Glutamatergic neuron (in vitro differentiated cells): ENCODE results near the gene PTPRH. TPM values are rescaled to one million over a fixed set of nuclear protein-coding genes. Genes with fewer than 3 reads are reported as not detected.
A peak's percentile ranks its signal among the peaks of the same experiment; 100 is the strongest.

Experiments
- DNase-seq: peaks from one replicate; pipeline ENCODE4 v3.0.0; 2022
- H3K27ac Mint-ChIP-seq: one replicate; pipeline ENCODE4 v1.8.0; 2020; ENCODE audit warnings: mild to moderate bottlenecking, mixed read lengths, inconsistent platforms; ENCODE audit not compliant: unreplicated experiment
- H3K27me3 Mint-ChIP-seq: one replicate; pipeline ENCODE4 v1.8.0; 2020; ENCODE audit warnings: mild to moderate bottlenecking, moderate library complexity, mixed read lengths, inconsistent platforms; ENCODE audit not compliant: unreplicated experiment
- H3K36me3 Mint-ChIP-seq: one replicate; pipeline ENCODE4 v1.8.0; 2020; ENCODE audit warnings: mild to moderate bottlenecking, mixed read lengths, inconsistent platforms; ENCODE audit not compliant: unreplicated experiment
- H3K4me1 Mint-ChIP-seq: one replicate; pipeline ENCODE4 v1.8.0; 2020; ENCODE audit warnings: mild to moderate bottlenecking, low read depth, mixed read lengths, inconsistent platforms; ENCODE audit not compliant: unreplicated experiment
- H3K4me3 Mint-ChIP-seq: one replicate; pipeline ENCODE4 v1.8.0; 2020; ENCODE audit warnings: mild to moderate bottlenecking, mixed read lengths, inconsistent platforms; ENCODE audit not compliant: unreplicated experiment
- H3K9me3 Mint-ChIP-seq: one replicate; pipeline ENCODE4 v1.8.0; 2020; ENCODE audit warnings: mild to moderate bottlenecking, moderate library complexity, mixed read lengths, inconsistent platforms; ENCODE audit not compliant: unreplicated experiment
- total RNA-seq: library from RNA; stranded (reverse); fragmentation: NEBNext Ultra II Directional; extraction: Animal tissue kit (Norgen Biotek cat#: 25700); gene quantifications from one replicate; pipeline ENCODE4 v1.2.1, GENCODE V29; 2021; ENCODE audit not compliant: unreplicated experiment
- TF ChIP-seq, protein P1 (sequence below): fragments of 200-600 bp; sonication (generic); IDR thresholded peaks from one replicate; pipeline ENCODE4 v1.5.0; 2021; ENCODE audit not compliant: partially characterized antibody, unreplicated experiment

PTPRH gene
- total RNA-seq, 1 donor from 2014 or later: 7.4 TPM

DNA sequence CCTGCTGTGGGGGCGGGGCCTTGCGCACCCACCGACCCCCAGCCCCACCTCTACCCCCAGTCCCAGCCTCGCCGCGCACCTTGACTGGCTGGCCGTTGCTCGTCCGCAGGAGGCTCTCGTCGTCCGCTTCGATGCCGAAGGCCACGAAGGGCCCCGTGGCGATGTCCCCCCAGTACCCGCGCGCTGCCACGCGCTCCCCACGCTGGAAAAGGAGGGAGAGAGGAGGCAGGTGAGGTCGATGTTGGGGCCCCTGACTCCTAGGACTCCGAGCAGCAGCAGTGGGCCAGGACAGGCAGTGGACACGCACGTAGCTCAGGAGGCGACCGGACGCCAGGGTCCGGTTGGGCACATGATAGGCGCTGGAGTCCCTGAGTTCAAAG is 48.3 kb downstream of the PTPRH start:
- peaks cover 13% of the 10 kb centered on the region for H3K27me3 Mint-ChIP-seq
- no peak overlapping the region for H3K4me3 Mint-ChIP-seq

DNA sequence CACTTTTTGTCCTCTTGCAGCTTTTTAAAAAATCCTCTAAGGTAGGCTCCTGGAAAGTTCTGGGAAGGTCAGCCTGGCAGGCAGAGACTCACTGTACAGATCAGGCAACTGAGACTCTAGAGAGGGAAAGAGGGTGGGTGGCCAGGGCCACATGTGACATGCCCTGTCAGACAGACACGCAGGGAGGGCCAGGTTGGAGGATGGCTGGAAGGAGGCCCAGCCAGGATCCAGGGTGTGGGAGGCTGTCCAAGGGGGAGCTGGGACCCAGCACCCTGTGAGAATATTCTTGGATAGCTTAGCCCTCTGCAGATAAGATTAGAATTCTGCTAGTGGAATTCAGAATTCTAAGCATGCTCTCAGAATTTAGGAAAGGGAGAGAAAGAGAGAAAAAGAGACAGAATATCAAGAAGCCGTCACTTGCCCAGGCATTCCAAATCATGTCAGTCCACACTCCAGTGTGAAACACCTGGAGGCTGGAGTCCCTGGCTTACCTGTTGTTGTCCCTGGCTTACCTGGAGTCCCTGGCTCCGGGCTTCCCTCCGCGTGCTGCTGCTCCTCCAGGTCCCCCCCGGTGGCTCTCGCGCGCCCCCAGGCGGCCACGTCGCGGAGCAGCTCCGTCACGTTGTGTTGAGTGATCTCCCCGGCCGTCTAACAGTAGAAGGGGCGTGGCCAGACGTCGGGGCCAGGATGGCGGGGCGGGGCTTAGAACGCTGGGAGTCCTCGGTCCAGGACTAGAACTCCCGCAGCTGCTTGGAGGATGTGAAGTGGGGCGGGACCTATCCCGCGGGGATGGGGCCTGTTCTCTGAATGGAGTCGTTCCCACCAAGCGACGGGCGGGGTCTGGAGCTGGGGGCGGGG is 48.9 kb downstream of the PTPRH start:
- Mint-ChIP-seq H3K36me3 (no peaks in the 10 kb centered on the region), H3K27me3 (peaks cover 11% of the 10 kb centered on the region), H3K27ac (peak overlapping the region; percentile 28), H3K4me1 (peaks cover 1% of the 10 kb centered on the region), H3K9me3 (peaks cover 3% of the 10 kb centered on the region), H3K4me3 (no peak overlapping the region)
- peak; percentile 95 for DNase-seq
- TF ChIP-seq, protein P1, sequence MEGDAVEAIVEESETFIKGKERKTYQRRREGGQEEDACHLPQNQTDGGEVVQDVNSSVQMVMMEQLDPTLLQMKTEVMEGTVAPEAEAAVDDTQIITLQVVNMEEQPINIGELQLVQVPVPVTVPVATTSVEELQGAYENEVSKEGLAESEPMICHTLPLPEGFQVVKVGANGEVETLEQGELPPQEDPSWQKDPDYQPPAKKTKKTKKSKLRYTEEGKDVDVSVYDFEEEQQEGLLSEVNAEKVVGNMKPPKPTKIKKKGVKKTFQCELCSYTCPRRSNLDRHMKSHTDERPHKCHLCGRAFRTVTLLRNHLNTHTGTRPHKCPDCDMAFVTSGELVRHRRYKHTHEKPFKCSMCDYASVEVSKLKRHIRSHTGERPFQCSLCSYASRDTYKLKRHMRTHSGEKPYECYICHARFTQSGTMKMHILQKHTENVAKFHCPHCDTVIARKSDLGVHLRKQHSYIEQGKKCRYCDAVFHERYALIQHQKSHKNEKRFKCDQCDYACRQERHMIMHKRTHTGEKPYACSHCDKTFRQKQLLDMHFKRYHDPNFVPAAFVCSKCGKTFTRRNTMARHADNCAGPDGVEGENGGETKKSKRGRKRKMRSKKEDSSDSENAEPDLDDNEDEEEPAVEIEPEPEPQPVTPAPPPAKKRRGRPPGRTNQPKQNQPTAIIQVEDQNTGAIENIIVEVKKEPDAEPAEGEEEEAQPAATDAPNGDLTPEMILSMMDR: peak; percentile 93

More for the DNA sequence above, 48.3 kb downstream of the PTPRH start:
- Mint-ChIP-seq H3K4me1 (peaks cover 1% of the 10 kb centered on the region), H3K9me3 (peaks cover 5% of the 10 kb centered on the region), H3K27ac (no peak overlapping the region), H3K36me3 (no peaks in the 10 kb centered on the region)
- TF ChIP-seq, protein P1: no peak
- no peak for DNase-seq

DNA sequence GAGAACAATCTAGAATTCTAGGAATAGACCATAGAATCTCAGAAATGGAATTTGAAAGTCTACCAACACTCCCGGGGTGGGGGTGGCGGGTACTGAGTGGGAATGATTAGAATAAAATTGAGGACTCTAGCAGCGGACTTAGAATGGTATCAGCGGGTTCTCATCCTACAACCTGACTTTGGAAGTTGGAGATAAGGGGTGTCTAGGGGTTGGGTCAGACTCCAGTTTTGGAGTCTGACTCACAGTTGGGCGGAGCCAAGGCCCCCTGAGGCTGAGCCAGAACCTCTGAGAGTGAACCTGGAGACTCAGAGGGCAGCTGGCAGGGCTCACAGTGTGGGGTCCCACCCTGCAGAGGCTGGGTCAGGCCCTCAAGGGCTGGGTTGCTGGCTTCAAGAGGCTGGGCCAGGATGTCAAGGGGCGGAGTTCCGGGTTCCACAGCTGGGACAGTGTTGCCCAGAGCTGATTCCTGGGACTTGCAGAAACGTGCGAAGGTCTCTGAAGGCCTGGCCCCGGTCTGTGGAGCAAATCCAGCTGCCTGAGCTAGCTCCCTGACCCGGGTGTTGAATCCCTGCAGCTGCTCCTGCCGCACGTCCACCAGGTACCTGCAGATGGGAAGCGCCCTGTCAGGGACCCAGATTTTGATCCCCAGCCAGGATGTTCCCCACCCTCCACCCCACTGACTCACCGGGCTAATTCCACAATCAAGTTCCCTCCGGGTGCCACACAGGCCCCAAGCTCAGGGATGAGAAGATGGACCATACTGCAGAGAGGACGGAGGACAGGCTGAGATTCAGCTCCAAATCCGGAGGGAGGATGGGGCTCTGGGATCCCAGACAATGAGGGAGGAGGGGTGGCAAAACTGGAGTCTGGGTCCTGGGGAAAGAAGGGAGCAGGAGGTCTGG is 50.2 kb downstream of the PTPRH start:
- Mint-ChIP-seq H3K27ac (no peak overlapping the region), H3K4me3 (no peak overlapping the region), H3K4me1 (peaks cover 1% of the 10 kb centered on the region), H3K9me3 (peaks cover 8% of the 10 kb centered on the region), H3K36me3 (no peaks in the 10 kb centered on the region), H3K27me3 (peaks cover 16% of the 10 kb centered on the region)
- TF ChIP-seq, protein P1: no peak
- no peak for DNase-seq

DNA sequence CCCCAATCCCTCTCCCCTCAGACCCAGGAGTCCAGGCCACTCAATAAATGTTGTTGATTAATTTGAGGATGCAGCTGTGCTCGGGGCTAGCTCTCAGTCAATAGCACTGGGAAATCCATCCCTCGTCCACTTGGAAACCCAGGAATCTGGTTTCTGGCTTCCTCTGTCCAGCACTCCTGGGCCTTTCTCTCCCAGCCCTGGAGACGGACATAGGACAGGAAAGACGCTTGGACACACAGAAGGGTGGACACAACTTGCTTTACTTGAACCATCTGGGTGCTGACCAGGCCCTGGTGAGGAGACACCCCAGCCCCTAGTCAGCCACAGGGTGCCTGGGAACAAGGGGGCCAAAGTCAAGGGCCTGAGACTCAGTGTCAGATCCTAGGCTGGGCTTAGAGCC is 50.9 kb downstream of the PTPRH start:
- DNase-seq: no peak
- peaks cover 17% of the 10 kb centered on the region for H3K27me3 Mint-ChIP-seq
- peaks cover 8% of the 10 kb centered on the region for H3K9me3 Mint-ChIP-seq
- H3K4me1 Mint-ChIP-seq: peaks cover 1% of the 10 kb centered on the region
- H3K4me3 Mint-ChIP-seq: no peak overlapping the region
- TF ChIP-seq, protein P1: no peak
- H3K36me3 Mint-ChIP-seq: no peaks in the 10 kb centered on the region
- H3K27ac Mint-ChIP-seq: peak overlapping the region; percentile 38
